WI38 (cell line): ENCODE results near the gene AFF3.

Experiments used
- H3K4me3 ChIP-seq: 2 replicates; pipeline ENCODE4 v1.5.1; 2011; ENCODE audit warnings: low read depth, mild to moderate bottlenecking, control low read depth, low read length
- TF ChIP-seq, protein P1 (sequence below): IDR thresholded peaks from 2 replicates; pipeline ENCODE4 v1.5.1; 2012; ENCODE audit warnings: low read depth, mild to moderate bottlenecking, control low read depth, low read length

Gene AFF3

GRCh38 chr2:99898336-99899048 lies 243.9 kb downstream of the AFF3 start:
- H3K4me3 ChIP-seq: no peak overlapping the region
- TF ChIP-seq, protein P1, sequence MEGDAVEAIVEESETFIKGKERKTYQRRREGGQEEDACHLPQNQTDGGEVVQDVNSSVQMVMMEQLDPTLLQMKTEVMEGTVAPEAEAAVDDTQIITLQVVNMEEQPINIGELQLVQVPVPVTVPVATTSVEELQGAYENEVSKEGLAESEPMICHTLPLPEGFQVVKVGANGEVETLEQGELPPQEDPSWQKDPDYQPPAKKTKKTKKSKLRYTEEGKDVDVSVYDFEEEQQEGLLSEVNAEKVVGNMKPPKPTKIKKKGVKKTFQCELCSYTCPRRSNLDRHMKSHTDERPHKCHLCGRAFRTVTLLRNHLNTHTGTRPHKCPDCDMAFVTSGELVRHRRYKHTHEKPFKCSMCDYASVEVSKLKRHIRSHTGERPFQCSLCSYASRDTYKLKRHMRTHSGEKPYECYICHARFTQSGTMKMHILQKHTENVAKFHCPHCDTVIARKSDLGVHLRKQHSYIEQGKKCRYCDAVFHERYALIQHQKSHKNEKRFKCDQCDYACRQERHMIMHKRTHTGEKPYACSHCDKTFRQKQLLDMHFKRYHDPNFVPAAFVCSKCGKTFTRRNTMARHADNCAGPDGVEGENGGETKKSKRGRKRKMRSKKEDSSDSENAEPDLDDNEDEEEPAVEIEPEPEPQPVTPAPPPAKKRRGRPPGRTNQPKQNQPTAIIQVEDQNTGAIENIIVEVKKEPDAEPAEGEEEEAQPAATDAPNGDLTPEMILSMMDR: no peak

DNA sequence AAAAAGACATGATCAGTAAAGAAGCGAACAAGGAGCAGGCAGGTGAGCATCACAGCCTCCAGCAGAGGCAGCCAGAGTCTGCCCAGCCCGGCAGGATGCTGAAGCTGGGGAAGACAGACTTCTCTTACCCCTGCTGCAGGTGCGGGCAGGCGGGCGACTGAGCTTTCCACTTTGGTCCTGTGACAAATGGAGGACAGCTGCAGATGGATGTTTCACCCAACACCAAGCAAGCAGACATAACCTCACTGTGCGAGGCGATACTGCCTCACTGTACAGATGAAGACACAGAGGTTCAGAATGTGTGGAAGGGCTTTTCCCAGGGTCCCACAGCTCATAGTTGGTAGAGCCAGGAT lies 251.0 kb downstream of the AFF3 start:
- no peak overlapping the region for H3K4me3 ChIP-seq
- TF ChIP-seq, protein P1: no peak

DNA sequence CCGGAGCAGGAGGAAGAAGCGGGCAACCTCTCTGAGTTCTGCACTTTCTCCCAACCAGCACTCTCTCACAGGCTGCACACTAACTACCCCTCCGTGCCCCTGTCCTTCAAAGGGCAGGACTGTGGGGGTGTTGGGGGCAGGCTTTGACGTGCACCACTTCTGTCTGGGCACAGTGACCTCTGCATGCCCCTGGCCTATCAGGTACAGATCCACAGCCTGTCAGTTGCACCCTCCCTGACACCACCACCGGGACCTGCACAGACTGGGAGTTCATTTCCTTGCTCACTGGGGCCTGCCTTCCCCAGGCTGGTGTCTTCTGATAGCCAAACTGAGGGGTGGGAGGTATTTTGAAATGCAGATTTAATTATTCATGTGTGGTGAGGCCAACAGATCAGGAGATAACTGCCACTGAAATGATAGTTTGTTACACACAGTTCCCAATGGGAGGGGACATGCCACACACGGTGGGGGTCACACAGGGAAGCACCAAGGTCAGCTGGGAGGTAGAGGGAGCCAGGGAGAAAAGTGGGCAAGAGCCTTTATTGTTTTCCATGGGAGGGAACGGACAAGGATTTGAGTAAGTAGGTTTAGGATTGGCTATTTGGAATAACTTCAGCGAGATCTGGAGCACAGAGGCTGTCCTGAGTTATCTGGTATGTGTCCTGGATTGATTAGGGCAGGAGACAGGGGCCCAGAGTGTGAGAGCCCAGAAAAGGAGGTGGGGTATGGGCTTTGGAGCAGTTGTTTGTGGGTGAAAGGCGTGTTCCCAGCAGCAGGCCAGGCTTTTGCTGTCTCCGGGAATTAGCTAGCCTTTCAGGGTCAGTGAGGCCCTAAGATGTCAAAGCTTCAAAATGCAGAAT lies 251.6 kb downstream of the AFF3 start:
- TF ChIP-seq, protein P1: no peak
- no peak overlapping the region for H3K4me3 ChIP-seq

DNA sequence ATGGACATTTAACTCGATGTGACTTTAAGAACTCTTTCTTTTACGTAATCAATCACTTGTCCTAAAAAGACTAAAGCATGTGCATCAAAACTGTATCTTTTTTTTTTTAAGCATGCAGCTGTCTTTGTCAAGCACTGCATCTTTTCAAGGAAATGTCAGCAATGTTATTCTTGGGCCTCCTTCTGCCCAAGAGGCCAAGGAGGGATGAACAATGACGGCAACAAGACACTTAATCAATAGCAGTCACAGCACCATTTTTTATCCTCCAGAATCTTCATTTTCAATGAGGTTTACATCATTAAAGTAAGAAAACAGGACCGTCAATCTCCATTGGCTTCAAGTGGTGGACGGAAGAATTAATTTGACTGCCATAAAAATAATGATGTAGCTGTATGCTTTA lies 253.8 kb downstream of the AFF3 start:
- TF ChIP-seq, protein P1: no peak
- no peak overlapping the region for H3K4me3 ChIP-seq

DNA sequence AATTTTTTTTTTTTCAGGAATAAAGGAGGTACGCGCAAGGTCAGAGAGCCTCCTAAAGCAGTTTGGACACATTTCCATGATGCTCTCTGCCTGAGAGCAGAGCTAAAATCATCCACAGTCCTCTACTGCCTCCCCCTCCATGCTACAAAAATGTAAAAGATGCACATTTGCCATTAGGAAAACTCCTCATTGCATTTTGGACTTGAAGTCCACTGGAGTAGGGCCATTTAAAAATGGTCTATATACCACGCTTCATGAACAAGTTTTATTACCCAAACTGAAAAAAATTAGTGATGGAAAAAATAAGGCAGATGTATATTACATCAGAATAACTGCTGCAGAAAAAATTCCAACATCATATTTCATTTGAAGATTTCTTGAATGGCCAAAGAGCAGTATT lies 256.0 kb downstream of the AFF3 start:
- TF ChIP-seq, protein P1: no peak
- H3K4me3 ChIP-seq: no peak overlapping the region

DNA sequence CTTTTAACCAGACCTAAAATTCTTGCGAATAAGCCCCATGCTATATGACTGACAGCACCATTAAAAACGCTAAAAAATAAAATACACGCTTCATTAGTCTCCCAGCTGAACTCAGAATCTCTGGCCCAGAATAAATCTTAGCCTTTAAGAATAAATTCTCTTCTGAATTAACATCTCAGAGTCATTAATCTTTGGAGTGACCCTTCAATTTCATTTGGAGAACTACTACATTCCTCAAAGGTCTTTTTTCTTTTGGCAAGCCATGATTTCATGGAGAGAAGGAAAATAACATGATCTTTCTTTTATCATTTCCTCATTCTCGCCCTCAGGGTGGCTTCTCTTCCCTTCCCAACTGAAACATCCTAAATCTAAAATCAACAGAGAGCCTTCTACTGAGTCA lies 259.0 kb downstream of the AFF3 start:
- TF ChIP-seq, protein P1: no peak
- H3K4me3 ChIP-seq: no peak overlapping the region
